GM12873 (cell line): ENCODE results near the gene SMARCA4.

Source experiments
- TF ChIP-seq, protein P1 (sequence below): IDR thresholded peaks from 2 replicates; pipeline ENCODE4 v1.5.1; 2012; ENCODE audit warnings: low read depth, mild to moderate bottlenecking, moderate library complexity, low read length, control low read depth; ENCODE audit not compliant: insufficient read depth; ENCODE audit errors: missing control alignments

The SMARCA4 gene

GRCh38 chr19:11025997-11026396, 65.2 kb downstream of the SMARCA4 start:
- TF ChIP-seq, protein P1, sequence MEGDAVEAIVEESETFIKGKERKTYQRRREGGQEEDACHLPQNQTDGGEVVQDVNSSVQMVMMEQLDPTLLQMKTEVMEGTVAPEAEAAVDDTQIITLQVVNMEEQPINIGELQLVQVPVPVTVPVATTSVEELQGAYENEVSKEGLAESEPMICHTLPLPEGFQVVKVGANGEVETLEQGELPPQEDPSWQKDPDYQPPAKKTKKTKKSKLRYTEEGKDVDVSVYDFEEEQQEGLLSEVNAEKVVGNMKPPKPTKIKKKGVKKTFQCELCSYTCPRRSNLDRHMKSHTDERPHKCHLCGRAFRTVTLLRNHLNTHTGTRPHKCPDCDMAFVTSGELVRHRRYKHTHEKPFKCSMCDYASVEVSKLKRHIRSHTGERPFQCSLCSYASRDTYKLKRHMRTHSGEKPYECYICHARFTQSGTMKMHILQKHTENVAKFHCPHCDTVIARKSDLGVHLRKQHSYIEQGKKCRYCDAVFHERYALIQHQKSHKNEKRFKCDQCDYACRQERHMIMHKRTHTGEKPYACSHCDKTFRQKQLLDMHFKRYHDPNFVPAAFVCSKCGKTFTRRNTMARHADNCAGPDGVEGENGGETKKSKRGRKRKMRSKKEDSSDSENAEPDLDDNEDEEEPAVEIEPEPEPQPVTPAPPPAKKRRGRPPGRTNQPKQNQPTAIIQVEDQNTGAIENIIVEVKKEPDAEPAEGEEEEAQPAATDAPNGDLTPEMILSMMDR: no peak

GRCh38 chr19:11027381-11027780, 66.6 kb downstream of the SMARCA4 start:
- TF ChIP-seq, protein P1: no peak

GRCh38 chr19:11028146-11028545, 67.3 kb downstream of the SMARCA4 start:
- TF ChIP-seq, protein P1: no peak

DNA sequence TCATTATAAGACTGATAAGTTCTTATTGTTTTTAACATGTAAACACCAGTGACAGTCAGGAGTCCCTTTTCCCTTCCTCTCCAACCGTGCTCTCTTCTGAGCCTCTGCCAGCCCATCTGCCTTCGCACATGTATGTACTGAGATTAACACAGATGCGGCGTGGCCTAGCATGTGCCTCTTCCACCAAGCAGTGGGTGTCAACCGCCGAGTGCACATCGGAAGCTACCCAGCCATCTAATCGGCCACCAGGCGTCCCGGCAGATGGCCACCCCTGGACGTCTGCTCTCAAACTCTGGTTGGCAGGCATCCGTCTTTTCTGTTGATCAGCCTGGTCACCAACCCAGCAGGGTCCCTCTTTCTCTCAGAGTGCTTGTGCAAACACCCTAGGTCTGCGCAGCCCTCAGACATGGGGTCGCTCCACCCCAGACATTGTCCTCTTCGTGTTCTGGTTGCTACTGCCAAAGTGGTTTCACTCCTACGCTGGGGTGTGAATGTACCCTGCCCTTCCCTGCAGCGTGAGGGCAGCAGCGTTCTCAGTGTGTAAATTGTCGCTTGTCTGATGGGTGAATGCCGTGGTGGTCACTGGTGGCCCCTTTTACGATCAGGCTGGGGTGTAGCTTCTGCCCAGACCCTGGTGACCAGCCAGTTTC, 70.7 kb downstream of the SMARCA4 start:
- TF ChIP-seq, protein P1: no peak

GRCh38 chr19:11033251-11033650, 72.4 kb downstream of the SMARCA4 start:
- TF ChIP-seq, protein P1: no peak

DNA sequence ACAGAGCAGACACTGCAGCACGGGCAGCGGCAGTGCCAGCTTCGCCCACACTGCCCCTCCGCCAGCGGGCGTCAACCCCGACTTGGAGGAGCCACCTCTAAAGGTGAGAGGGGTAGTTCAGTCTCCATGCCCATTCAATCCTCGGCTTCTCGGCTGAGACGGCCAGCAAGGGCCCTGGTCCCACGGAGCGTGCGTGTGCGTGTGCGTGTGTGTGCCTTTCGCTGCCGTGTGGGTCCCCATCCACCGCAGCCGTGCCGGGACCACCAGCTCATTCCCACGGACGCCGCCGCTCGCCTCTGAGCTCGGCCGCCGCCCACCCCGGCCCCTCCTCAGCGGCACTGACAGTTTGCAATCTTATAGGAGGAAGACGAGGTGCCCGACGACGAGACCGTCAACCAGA, 72.9 kb downstream of the SMARCA4 start:
- TF ChIP-seq, protein P1: no peak

GRCh38 chr19:11034449-11035213, 73.8 kb downstream of the SMARCA4 start:
- TF ChIP-seq, protein P1: no peak
